RWPE1 (cell line): ENCODE data around the gene ANXA5.

Experiments used
- CTCF ChIA-PET: fragments of 350-600 bp; sonication (Branson Sonifier 250); formaldehyde crosslinking; extraction: SDS; loops from one replicate; lab custom pipeline; 2021; lab: Yijun Ruan, JAX
- POLR2A ChIA-PET: fragments of 400-600 bp; formaldehyde crosslinking; extraction: SDS; loops from one replicate; lab custom pipeline; 2020; ENCODE audit warnings: antibody characterized with exemption; ENCODE audit not compliant: low non-redundant PET; lab: Yijun Ruan, JAX
- DNase-seq: peaks from one replicate; pipeline ENCODE4 v3.0.0; 2012; ENCODE audit warnings: low spot score
- H3K27ac ChIP-seq: fragments of 450-650 bp; 2 replicates; pipeline ENCODE4 v1.5.1; 2017
- TF ChIP-seq, protein P1 (sequence below): fragments of 450-650 bp; conservative IDR thresholded peaks from 2 replicates; pipeline ENCODE4 v1.5.1; 2017; ENCODE audit warnings: low read depth, mild to moderate bottlenecking

The ANXA5 gene

DNA sequence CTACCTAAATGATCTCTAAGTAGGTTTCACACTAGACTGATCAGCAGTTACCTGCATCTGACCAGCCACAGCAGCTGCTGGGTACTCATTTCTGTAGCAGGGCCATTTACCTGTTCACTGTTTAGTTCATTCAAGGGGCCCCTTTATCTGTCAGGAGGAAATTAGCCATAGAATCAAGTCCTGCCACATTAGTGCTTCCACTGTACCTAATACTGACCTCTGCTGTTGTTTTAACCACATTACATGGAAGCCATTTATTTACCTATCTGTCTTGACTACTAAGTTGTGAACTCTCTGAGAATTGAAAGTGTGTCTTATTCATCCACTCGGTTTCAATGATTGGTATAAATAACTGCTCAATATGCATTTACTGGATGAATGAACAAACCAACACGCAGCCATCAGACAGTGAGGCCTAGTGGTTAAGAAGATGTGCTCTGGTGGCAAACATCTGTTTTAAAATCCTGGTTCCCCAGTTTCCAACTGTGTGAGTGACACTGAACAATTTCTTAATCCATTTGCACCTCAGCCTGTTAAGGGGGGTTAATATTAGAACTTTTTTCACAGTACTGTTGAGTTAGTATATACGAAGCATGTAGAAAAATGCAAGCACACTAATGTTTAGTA, 30.0 kb upstream of the ANXA5 start:
- peak; percentile 54 for DNase-seq
- ChIA-PET CTCF (interaction anchor here (0.7 kb wide), 1 partner anchor 59 kb away, joined by 3 read pairs; no protein-coding TSS in a partner anchor), POLR2A (no interaction called here)
- TF ChIP-seq, protein P1, sequence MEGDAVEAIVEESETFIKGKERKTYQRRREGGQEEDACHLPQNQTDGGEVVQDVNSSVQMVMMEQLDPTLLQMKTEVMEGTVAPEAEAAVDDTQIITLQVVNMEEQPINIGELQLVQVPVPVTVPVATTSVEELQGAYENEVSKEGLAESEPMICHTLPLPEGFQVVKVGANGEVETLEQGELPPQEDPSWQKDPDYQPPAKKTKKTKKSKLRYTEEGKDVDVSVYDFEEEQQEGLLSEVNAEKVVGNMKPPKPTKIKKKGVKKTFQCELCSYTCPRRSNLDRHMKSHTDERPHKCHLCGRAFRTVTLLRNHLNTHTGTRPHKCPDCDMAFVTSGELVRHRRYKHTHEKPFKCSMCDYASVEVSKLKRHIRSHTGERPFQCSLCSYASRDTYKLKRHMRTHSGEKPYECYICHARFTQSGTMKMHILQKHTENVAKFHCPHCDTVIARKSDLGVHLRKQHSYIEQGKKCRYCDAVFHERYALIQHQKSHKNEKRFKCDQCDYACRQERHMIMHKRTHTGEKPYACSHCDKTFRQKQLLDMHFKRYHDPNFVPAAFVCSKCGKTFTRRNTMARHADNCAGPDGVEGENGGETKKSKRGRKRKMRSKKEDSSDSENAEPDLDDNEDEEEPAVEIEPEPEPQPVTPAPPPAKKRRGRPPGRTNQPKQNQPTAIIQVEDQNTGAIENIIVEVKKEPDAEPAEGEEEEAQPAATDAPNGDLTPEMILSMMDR: peak; percentile 66
- no peak overlapping the region for H3K27ac ChIP-seq

DNA sequence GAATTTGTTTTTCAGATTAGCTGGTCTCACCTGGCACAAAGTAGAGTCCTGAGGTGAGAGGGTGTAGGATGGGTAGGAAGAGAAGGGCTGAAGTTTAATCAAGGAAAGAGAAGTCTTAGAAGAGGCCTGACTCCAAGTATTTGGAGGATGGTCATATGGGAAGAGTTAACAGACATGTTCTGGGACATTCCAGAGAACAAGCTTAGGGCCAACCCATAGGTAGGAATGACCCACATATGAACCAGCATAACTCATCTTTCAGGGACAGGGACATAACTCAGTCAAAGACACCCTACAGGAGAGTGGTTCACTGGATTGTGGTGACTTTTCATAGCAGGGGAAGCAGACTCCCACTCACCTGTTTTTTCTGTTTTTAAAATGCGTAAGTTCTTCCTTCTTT, 27.9 kb upstream of the ANXA5 start:
- TF ChIP-seq, protein P1: no peak
- H3K27ac ChIP-seq: no peak overlapping the region
- ChIA-PET POLR2A (no interaction called here), CTCF (interaction anchor here (0.8 to 1.2 kb wide), 2 partner anchors 25 to 28 kb away, joined by 5 to 6 read pairs; partner anchors contain the start of gene ANXA5)
- no peak for DNase-seq

DNA sequence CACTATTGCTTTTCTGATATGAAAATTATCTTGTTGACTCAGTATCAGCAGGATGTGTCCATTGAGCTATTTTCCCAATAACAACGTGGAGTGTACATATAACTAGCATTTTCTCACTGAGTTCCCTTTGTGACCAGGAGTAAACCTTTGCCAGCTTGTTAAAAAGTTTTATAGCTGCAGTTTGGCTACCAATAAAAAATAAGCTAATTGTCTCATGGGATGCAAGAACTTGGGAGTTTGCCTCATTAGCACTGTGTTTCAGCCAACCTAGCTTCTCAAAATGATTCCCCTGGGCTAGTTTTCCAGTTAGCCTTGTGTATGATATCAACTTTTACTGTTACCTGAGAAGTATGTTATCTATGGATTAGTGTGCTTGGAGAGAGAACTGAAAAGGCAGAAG, 24.9 kb upstream of the ANXA5 start:
- TF ChIP-seq, protein P1: no peak
- POLR2A ChIA-PET: no interaction called here
- CTCF ChIA-PET: no interaction called here
- DNase-seq: no peak
- no peak overlapping the region for H3K27ac ChIP-seq

DNA sequence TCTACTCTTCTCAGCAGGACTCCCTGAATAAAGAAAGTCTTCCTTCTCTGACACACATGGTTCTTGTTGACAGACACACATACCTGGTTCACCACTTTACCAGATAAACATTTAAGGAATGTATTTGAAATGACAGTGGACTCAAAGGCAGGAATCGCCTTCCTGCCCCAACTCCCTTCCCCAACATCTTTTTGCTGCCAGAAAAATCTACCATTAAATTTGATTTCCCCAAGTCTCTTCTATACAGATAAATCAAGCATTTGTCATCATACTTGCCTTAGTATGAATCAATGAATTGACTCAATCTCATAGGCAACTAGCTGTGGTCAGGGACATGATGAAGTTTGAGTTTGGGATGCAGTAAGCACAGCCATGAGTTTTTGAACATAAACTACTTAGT, 23.3 kb upstream of the ANXA5 start:
- DNase-seq: no peak
- POLR2A ChIA-PET: no interaction called here
- CTCF ChIA-PET: interaction anchor here (0.8 kb wide), 1 partner anchor 38 kb away, joined by 5 read pairs; no protein-coding TSS in a partner anchor
- no peak overlapping the region for H3K27ac ChIP-seq
- TF ChIP-seq, protein P1: no peak

DNA sequence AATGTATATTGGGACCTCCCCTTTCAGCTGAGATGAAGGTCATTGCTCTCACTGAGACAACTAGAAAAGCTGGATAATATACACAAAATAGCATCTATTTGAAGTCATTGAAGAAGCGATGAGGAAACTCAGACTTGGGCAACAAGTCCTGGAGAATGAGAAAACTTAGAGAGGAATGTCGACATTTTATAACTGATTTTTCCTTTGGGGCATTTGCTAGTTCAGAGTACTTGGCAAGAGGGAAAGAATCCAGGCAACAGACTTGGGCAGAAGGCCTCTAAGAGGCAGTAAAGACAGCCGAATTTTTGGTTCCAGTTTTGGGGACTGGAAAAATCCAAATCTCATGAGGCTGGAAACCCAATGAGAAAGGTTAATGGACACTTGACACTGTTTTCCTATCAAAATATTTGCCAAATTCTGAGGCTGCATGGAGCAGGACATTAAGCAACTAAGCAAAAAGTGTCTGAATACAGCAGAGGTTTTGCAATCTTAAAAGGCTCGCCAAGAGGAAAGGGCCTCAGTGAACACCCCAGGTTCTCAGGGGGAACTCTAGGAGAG, 21.0 kb upstream of the ANXA5 start:
- no peak for DNase-seq
- ChIA-PET POLR2A (interaction anchor here (0.6 kb wide), 1 partner anchor 10 kb away, joined by 3 read pairs; no protein-coding TSS in a partner anchor), CTCF (no interaction called here)
- H3K27ac ChIP-seq: no peak overlapping the region
- TF ChIP-seq, protein P1: no peak

DNA sequence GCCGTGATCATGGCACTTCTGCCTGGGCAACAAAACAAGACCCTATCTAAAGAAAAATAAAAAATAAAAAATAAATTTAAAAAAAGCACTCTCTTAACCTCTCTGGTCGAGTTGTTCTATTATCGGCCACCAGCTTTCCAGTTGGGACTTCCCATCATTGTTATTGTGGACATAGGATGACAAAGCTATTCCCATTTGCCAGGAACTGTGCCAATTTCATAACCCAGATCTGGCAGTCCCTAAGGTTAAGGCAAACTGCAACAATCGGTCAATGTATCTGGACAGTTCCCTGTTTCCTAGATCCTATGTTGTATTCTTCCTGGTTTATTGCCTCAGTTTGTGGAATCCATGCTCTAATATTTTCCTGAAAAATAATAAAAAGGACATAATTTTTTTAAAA, 17.8 kb upstream of the ANXA5 start:
- ChIA-PET CTCF (no interaction called here), POLR2A (no interaction called here)
- TF ChIP-seq, protein P1: no peak
- DNase-seq: no peak
- no peak overlapping the region for H3K27ac ChIP-seq
